HEK293T (cell line): Measurements from ENCODE around the gene LYSMD4.

Experiments used
- ARNT ChIP-seq: fragments of 450-650 bp; IDR thresholded peaks from 2 replicates; pipeline ENCODE4 v1.6.1; 2017; ENCODE audit warnings: mild to moderate bottlenecking
- BHLHE40 ChIP-seq: fragments of 450-650 bp; IDR thresholded peaks from 2 replicates; pipeline ENCODE4 v1.6.1; 2016; ENCODE audit warnings: mild to moderate bottlenecking, moderate library complexity, borderline replicate concordance
- CTBP1 ChIP-seq: fragments of 450-650 bp; IDR thresholded peaks from 2 replicates; pipeline ENCODE4 v1.6.1; 2016; ENCODE audit warnings: borderline replicate concordance
- ELF4 ChIP-seq: fragments of 450-650 bp; IDR thresholded peaks from 2 replicates; pipeline ENCODE4 v1.6.1; 2017; ENCODE audit warnings: antibody characterized with exemption
- FOXA1 ChIP-seq: fragments of 450-650 bp; IDR thresholded peaks from 2 replicates; pipeline ENCODE4 v1.6.1; 2016; ENCODE audit warnings: mild to moderate bottlenecking
- FOXM1 ChIP-seq: fragments of 450-650 bp; IDR thresholded peaks from 2 replicates; pipeline ENCODE4 v1.6.1; 2017; ENCODE audit warnings: mild to moderate bottlenecking, borderline replicate concordance
- HDGF ChIP-seq: fragments of 450-650 bp; IDR thresholded peaks from 2 replicates; pipeline ENCODE4 v1.6.1; 2017; ENCODE audit warnings: antibody characterized with exemption, borderline replicate concordance
- LEF1 ChIP-seq: fragments of 450-650 bp; IDR thresholded peaks from 2 replicates; pipeline ENCODE4 v1.6.1; 2017; ENCODE audit warnings: mild to moderate bottlenecking, borderline replicate concordance
- SP1 ChIP-seq: fragments of 450-650 bp; IDR thresholded peaks from 2 replicates; pipeline ENCODE4 v1.6.1; 2017
- SUZ12 ChIP-seq: fragments of 450-650 bp; IDR thresholded peaks from 2 replicates; pipeline ENCODE4 v1.6.1; 2016; ENCODE audit warnings: mild to moderate bottlenecking
- TARDBP ChIP-seq: fragments of 450-650 bp; IDR thresholded peaks from 2 replicates; pipeline ENCODE4 v1.6.1; 2016
- ZNF384 ChIP-seq: fragments of 450-650 bp; IDR thresholded peaks from 2 replicates; pipeline ENCODE4 v1.6.1; 2016

DNA sequence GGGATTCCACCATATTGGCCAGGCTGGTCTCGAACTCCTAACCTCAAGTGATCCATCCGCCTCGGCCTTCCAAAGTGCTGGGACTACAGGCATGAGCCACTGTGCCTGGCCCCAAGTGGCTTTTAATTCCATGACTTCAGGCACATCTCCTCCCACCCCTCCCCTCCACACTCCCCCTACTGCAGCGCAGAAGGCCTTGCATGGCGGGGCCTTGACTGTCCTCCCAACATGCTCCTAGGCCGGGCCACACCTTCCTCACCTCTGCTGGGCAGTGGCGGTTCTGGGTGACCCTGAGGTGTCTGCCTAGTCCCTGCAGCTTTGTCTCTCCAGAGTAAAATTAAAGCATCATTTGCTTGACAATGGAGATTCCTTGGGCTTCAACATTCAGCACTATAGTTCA lies 6.9 kb downstream of the LYSMD4 start:
- TF ChIP-seq HDGF = no peak
- TF ChIP-seq FOXM1 = no peak
- TF ChIP-seq BHLHE40 = no peak
- TF ChIP-seq FOXA1 = no peak
- TF ChIP-seq ELF4 = no peak
- TF ChIP-seq CTBP1 = no peak
- TF ChIP-seq ZNF384 = no peak
- no peak for TF ChIP-seq LEF1
- no peak for TF ChIP-seq SUZ12
- no peak for TF ChIP-seq ARNT
- no peak for TF ChIP-seq SP1
- TF ChIP-seq TARDBP = no peak
